Activated T-cell treated with anti-CD3 and anti-CD28 coated beads for 1 hour (primary cell): ENCODE measurements around the gene MEGF11.
A peak's percentile ranks its signal among the peaks of the same experiment; 100 is the strongest.
"Not testable (repeated sequence)": the region's sequence is repeated elsewhere in the genome, so short reads cannot be mapped to it uniquely, and the experiment has no call there.

ENCODE experiments used
- DNase-seq: peaks from one replicate; pipeline ENCODE4 v3.0.0-alpha.2; 2020; ENCODE audit warnings: low read depth

The MEGF11 gene

GRCh38 chr15:66001717-66002426 lies 251.7 kb downstream of the MEGF11 start:
- DNase-seq: no peak

DNA sequence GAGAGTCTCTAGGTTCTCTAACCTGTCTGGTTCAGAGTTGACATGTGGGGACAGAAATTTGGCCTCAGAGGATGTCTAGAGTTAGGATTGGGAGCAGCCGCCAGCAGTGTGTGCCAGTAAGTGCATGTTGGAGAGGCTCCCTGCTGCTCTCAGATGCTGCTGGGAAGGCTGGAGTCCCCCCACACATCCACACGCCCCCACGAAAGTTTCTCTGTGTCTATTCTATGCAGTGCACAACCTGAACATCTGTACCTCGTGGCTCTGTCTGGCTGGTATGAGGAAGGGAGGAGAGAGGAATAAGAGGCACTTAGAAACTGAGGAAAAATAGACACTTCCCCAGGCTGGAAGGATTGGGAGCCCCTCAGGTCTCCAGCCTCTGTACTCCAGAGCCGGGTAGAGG lies 252.5 kb downstream of the MEGF11 start:
- no peak for DNase-seq

GRCh38 chr15:65998486-65998885 lies 255.1 kb downstream of the MEGF11 start:
- no peak for DNase-seq

- DNase-seq: no peak
These were observed 256.6 kb downstream of the MEGF11 start for GRCh38 chr15:65996901-65997300.

- DNase-seq: no peak
These were observed 258.7 kb downstream of the MEGF11 start for GRCh38 chr15:65994832-65995231.

DNA sequence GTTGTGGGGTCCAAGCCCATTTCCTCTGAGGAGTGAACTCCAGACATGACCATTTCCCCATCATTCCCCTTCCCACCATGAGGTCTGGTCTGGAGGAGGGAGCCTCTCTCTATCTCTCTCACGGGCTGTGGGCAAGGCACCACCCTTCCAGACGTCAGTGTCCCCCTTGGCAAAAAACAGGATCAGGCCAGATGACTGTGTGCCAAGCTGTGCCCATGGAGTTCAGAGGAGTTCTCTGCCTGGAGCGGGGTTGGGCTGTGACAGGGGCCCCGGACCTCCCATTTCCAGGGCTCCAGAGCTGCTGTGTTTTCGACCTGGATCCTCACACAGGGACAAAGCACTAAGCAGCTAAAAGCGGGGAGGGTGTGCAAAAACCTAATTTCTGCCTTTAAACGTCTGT lies 259.8 kb downstream of the MEGF11 start:
- no peak for DNase-seq

DNA sequence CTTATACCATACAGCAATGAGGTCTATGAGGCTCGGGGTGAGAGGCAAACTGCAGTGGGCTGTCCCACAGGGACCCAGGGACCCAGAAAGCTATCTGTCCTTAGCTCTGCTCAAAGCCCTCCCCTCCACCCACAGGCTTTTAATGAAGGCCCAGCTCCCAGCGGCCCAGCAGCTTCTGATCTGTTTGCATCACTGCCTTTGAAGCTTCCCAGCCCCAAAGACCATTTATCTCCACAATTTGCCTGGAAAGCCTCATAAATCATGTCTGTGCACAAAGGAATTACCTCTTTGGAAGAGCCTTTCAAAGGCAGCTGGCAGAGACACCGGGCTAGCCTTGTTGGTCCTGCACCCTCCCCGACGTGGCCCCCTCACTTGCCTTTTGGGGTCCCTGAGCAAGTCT lies 260.3 kb downstream of the MEGF11 start:
- no peak for DNase-seq

GRCh38 chr15:65991721-65992483 lies 261.6 kb downstream of the MEGF11 start:
- DNase-seq: no peak

DNA sequence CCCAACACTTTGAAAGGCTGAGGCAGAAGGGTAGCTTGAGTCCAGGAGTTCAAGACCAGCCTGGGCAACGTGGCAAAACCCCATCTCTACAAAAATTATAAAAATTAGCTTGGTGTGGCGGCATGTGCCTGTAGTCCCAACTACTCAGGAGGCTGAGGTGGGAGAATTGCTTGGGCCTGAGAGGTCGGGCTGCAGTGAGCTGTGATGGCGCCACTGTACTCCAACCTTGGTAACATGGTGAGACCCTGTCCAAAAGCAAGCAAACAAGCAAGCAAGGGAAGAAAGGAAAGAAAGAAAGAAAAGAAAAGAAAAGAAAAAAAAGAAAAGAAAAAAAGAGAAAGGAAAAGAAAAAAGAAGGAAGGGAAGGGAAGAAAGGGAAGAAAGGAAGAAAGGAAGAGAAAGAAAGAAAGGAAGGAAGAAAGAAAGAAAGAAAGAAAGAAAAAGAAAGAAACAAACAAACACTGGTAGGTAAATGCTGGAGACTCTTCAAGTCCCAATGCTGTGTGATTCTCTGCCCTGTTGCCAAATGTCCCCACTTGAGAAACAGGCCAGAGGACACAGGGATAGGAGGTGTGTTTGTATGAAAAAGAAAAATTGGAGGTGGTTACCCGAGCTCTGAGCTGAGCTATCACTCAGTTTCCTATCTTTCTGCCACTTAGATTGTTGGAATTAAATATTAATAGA lies 263.1 kb downstream of the MEGF11 start:
- no peak for DNase-seq

GRCh38 chr15:65987100-65987499 lies 266.4 kb downstream of the MEGF11 start:
- no peak for DNase-seq

DNA sequence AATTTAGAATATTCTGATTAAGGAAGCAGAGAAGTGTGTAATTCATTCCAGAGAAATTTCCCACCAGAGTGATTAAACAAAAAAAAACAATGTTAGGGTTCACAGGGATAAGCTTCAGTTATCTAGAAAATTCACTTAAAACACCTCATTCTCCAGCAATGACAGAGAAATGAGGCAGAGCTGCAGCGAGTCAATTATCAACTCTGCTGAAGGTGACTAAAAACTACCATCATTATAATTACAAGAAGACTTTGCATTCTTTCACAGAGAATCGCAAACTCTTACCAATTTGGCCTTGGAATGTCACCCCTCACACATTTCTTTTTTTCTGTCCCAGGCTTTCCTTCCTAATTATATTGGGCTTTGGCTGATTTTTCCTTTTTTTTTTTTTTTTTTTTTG lies 267.1 kb downstream of the MEGF11 start:
- DNase-seq: no peak

DNA sequence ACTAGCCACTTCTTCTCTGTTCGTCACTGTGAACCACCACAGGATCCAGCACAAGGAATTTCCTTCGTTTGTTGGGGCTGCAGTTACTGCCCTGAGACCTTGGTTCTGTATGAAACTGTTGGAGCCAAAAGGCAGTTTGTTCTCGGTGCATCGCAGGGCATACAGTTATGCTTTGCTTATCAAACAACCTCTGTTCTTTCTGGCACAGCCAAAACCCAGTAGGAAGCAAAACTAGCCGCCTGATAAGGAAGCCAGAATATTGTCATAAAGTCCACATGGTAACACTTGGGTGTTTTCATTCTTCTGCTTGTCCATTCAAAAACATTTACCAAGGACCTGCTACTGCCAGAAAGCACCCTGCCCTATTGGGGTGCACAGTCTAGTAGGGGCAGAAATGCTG lies 268.2 kb downstream of the MEGF11 start:
- no peak for DNase-seq

DNA sequence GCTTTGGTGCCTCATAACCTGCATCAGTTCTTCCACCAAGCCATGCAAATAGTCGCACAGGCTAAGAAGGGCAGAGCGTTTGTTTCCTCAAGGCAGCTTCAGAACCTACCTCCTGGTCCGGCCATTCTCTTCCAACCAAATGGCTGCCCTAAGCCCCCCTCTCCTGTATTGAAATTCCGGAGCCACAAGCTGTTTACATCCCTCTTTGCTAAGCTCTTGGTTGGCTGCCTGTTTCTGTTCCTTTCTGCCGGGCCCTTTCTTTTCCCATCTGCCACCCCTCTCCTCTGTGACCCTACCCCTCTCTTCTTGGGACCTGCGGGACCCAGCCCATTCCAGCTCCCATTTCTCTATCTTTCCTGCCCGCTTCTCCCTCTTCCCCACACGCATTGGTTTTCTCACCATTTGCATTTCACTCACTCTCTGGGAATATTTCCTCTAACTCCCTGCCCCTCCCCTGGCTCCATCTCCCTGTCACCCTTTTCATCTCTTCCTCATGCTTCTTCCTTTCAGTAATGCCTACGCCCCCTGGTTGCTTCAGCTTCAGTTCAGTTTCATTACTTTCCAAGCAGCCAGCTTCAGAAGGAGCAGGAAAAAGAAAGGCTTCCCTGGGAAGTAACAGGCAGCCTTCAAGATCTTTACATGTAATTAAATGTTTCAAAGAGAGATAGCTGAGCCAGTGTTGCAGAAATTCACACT lies 270.8 kb downstream of the MEGF11 start:
- no peak for DNase-seq

DNA sequence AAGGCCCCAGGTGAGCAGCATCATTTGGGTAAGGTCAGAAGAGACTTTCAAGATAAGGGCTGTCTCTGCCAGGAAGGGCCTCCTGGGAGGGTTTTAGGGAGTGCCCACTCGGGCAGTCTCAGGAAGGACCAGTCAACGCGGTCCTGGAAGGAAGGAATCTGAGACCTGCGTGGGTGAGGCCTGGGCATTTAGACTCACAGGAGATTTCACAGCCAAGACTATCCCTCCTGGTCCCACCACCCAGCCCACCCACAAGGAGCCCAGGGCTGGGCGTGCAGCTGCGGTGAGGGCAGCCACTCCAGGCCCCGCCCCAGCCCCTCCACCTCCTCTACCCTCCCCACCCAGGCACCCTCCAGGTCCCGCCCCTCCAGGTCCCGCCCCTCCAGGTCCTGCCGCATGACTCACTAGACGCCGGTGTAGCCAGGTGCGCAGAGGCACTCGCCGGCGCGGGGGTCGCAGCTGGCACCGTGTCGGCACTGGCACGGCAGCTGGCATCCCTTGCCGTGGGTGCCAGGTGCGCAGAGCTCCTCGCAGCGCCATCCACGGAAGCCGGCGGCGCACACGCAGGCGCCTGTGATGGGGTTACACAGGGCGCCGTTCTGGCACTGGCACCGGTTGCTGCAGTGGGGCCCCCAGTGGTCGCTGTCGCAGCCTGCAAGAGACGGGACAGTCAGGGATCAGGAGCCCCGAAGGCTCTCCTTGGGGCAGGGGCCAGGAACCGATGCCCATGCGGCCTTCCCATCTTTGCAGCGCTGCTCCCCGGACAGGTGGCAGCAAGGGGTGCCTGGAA lies 271.5 kb downstream of the MEGF11 start:
- DNase-seq: peak; percentile 63

- no peak for DNase-seq
These were observed 272.6 kb downstream of the MEGF11 start for GRCh38 chr15:65980824-65981456.

DNA sequence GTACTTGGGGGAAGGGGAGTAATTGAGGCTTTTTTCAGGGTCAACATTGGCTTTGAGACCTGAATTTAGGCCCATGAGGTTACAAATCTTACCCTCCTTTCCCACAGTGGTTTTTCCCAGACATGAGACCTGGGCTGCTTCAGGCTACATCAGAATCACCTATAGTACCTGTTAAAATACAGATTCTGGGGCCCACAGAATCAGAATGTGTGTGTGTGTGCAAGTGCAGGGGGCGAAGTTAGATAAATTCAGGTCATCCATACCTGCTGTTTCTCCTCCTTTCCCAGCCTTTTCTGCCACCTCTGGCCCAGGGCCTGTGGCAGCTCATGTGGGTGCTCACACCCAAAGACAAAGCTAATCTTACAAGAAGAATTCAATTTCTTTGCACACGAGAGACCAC lies 273.7 kb downstream of the MEGF11 start:
- DNase-seq: no peak

GRCh38 chr15:65979316-65979715 lies 274.2 kb downstream of the MEGF11 start:
- DNase-seq: no peak

DNA sequence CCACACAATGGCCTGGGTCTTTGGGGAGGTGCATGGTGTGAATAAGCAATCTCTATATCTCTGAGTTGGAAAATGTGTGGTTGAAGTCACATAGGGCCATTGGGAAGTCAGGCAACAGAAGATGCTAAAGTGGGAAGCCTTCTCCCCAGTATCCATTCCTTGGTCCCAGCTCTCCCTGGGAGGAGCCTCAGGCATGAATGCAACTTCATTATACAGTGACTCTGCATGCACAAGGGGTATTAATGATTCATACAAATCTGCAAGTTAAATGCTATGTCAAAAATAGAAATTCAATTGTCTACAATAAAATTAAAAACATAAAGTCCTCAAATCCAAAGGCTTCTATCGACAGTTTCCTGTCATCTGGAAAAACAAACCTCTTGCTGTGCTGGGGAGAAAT lies 275.4 kb downstream of the MEGF11 start:
- DNase-seq: no peak

DNA sequence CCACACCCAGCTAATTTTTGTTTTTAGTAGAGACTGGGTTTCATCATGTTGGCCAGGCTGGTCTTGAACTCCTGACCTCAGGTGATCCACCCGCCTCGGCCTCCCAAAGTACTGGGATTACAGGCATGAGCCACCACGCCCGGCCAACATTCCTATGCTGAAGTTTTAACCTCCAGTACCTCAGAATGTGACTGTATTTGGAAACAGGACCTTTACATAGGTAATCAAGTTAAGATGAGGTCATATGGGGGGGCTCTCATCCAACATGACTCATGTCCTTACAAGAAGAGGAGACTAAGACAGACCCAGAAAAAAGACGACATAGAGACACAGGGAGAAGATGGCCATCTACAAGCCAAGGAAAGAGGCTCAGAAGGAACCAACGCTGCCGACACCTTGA lies 277.4 kb downstream of the MEGF11 start:
- DNase-seq: not testable (repeated sequence)

DNA sequence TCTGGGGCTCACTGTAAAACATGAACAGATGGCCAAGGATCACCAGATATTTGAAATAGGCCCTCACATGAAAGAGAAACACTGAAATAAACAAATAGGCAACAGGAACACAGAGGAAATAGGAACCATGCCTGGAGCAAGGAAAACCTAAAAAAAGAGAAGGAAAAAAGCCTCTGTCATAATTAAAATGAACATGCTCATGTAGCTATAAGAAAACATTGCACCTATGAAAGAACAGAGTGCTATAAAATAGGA lies 281.9 kb downstream of the MEGF11 start:
- no peak for DNase-seq

DNA sequence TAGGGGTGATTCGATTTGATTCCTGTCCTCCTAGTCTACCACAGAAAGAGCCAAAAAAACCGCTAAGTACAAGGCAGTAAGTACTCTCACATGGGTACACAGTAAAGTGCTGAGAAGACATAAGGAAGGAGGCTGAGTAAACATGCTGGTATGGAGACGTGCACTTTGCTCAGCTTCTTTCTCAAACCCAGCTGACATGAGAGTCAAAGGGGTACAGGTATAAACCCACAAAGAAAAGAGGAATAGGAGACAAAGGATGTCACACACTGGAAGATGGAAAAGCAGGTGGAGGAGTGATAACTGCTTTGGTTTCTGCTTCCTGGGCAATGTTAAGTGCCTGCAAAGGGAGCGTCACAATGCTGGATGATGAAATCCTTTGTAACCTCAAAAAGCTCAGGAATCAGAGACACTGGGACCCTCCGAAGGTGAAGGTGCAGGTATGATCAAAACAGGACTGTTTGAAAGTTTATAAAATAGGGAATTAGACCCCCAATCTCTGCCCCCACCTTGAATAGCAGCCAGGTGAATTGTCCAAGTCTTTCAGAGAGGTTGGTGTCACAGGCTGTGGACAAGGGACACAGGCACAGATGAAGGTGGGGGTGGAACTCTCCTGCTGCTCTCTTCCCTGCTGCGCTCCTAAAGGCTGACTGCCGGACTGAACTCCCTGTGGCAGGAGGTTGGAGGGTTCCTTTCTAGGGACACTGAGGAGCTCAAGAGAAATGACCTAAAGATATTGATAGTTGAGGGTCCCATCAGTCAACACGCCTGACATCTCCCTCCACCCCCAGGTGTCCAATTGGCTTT lies 282.4 kb downstream of the MEGF11 start:
- no peak for DNase-seq
